ENCODE results near the gene NACC2.

NACC2 gene

GRCh38 chr9:136060671-136061371 is 34.3 kb downstream of the NACC2 start:
- in situ Hi-C loops (cut with MboI; ENCODE audit: low sequenced_read_pairs, unreplicated experiment), result no loop called here
- DNase-seq (ENCODE audit: low spot score), result no peak
- TF ChIP-seq CTCF (IDR thresholded peaks at IDR 0.05; ENCODE audit: borderline replicate concordance, control extremely low read depth, extremely low read depth, insufficient read depth, missing control alignments), result no peak

- DNase-seq (ENCODE audit: low spot score), result no peak
- TF ChIP-seq CTCF (IDR thresholded peaks at IDR 0.05; ENCODE audit: borderline replicate concordance, control extremely low read depth, extremely low read depth, insufficient read depth, missing control alignments), result no peak
- in situ Hi-C loops (cut with MboI; ENCODE audit: low sequenced_read_pairs, unreplicated experiment), result no loop called here
These were observed 35.0 kb downstream of the NACC2 start for GRCh38 chr9:136059851-136060670.

GRCh38 chr9:136059321-136059791 is 35.7 kb downstream of the NACC2 start:
- in situ Hi-C loops (cut with MboI; ENCODE audit: low sequenced_read_pairs, unreplicated experiment), result no loop called here

GRCh38 chr9:136058801-136059302 is 36.2 kb downstream of the NACC2 start:
- in situ Hi-C loops (cut with MboI; ENCODE audit: low sequenced_read_pairs, unreplicated experiment), result no loop called here
- peak; percentile 24 for DNase-seq (ENCODE audit: low spot score)
- TF ChIP-seq CTCF (IDR thresholded peaks at IDR 0.05; ENCODE audit: borderline replicate concordance, control extremely low read depth, extremely low read depth, insufficient read depth, missing control alignments), result no peak

More at GRCh38 chr9:136059321-136059791, 35.7 kb downstream of the NACC2 start:
- TF ChIP-seq CTCF (IDR thresholded peaks at IDR 0.05; ENCODE audit: borderline replicate concordance, control extremely low read depth, extremely low read depth, insufficient read depth, missing control alignments), result no peak
- peak; percentile 28 for DNase-seq (ENCODE audit: low spot score)

GRCh38 chr9:136058084-136058483 is 37.0 kb downstream of the NACC2 start:
- DNase-seq (ENCODE audit: low spot score), result no peak
- TF ChIP-seq CTCF (IDR thresholded peaks at IDR 0.05; ENCODE audit: borderline replicate concordance, control extremely low read depth, extremely low read depth, insufficient read depth, missing control alignments), result no peak
- in situ Hi-C loops (cut with MboI; ENCODE audit: low sequenced_read_pairs, unreplicated experiment), result no loop called here

GRCh38 chr9:136057236-136058081 is 37.6 kb downstream of the NACC2 start:
- in situ Hi-C loops (cut with MboI; ENCODE audit: low sequenced_read_pairs, unreplicated experiment), result no loop called here
- DNase-seq (ENCODE audit: low spot score), result peak; percentile 30

More at GRCh38 chr9:136057236-136058081, 37.6 kb downstream of the NACC2 start:
- no peak for TF ChIP-seq CTCF (IDR thresholded peaks at IDR 0.05; ENCODE audit: borderline replicate concordance, control extremely low read depth, extremely low read depth, insufficient read depth, missing control alignments)
